CD14-positive monocyte (primary cell): ENCODE measurements around the gene ADGB. TPM values are rescaled to one million over a fixed set of nuclear protein-coding genes. Genes with fewer than 3 reads are reported as not detected.

Experiments used
- DNase-seq, 3 donors: peaks; one replicate each; pipeline ENCODE4 v3.0.0-alpha.2; 2011 to 2022
- H2AFZ ChIP-seq: 2 replicates; pipeline ENCODE4 v1.6.0; 2012; ENCODE audit warnings: mild to moderate bottlenecking, low read depth, low read length, inconsistent platforms; ENCODE audit not compliant: insufficient read depth, poor library complexity, severe bottlenecking
- H3K27ac ChIP-seq, 2 donors: 1 replicate in 1 of 2; 2 replicates in 1 of 2; pipeline ENCODE4 v1.5.1; 2012 to 2013; ENCODE audit warnings: low read length in 2 of 2, control low read depth in 1 of 2, inconsistent platforms in 1 of 2, low read depth in 1 of 2, mild to moderate bottlenecking in 1 of 2
- H3K27me3 ChIP-seq, 2 donors: one replicate each; pipeline versions ENCODE4 v1.6.0 to v1.6.1; 2011 to 2013; ENCODE audit warnings: low read length in 2 of 2; ENCODE audit not compliant: control insufficient read depth in 2 of 2, insufficient read depth in 2 of 2
- H3K36me3 ChIP-seq, 2 donors: replicated peaks in 1 of 2; 1 replicate in 1 of 2; 2 replicates in 1 of 2; pipeline versions ENCODE4 v1.5.1 to v1.6.1; 2012 to 2013; ENCODE audit warnings: low read length in 2 of 2, control low read depth in 1 of 2, inconsistent platforms in 1 of 2, mild to moderate bottlenecking in 1 of 2; ENCODE audit not compliant: insufficient read depth in 2 of 2, control insufficient read depth in 1 of 2
- H3K4me1 ChIP-seq, 2 donors: 1 replicate in 1 of 2; 2 replicates in 1 of 2; pipeline versions ENCODE4 v1.5.1 to v1.6.1; 2012 to 2013; ENCODE audit warnings: low read length in 2 of 2, control low read depth in 1 of 2, inconsistent platforms in 1 of 2, mild to moderate bottlenecking in 1 of 2, moderate library complexity in 1 of 2; ENCODE audit not compliant: insufficient read depth in 2 of 2, control insufficient read depth in 1 of 2
- H3K4me2 ChIP-seq: replicated peaks from 2 replicates; pipeline ENCODE3; 2012; ENCODE audit warnings: low read length, moderate library complexity, mild to moderate bottlenecking; ENCODE audit not compliant: poor library complexity, severe bottlenecking; ENCODE audit errors: extremely low read depth
- H3K4me3 ChIP-seq, 3 experiments: fragments of 200-600 bp in 1 of 3; sonication (generic) in 1 of 3; replicated peaks in 1 of 3; 1 replicate in 2 of 3; 2 replicates in 1 of 3; pipeline ENCODE4 v1.5.1; 2011 to 2013; ENCODE audit warnings: low read length in 3 of 3, mild to moderate bottlenecking in 3 of 3, control low read depth in 2 of 3, low read depth in 2 of 3, inconsistent platforms in 1 of 3, moderate library complexity in 1 of 3
- H3K79me2 ChIP-seq: 2 replicates; pipeline ENCODE4 v1.6.0; 2012; ENCODE audit warnings: mild to moderate bottlenecking, control low read depth, inconsistent platforms, low read length, moderate library complexity; ENCODE audit not compliant: insufficient read depth
- H3K9ac ChIP-seq: 2 replicates; pipeline ENCODE4 v1.6.0; 2017; ENCODE audit warnings: low read length, mild to moderate bottlenecking; ENCODE audit not compliant: insufficient read depth, poor library complexity, severe bottlenecking
- H3K9me3 ChIP-seq, 2 donors: replicated peaks in 1 of 2; 1 replicate in 1 of 2; 2 replicates in 1 of 2; pipeline versions ENCODE4 v1.5.1 to v1.6.1; 2012 to 2013; ENCODE audit warnings: low read length in 2 of 2, control low read depth in 1 of 2; ENCODE audit not compliant: control insufficient read depth in 1 of 2, insufficient read depth in 1 of 2
- H4K20me1 ChIP-seq: 2 replicates; pipeline ENCODE4 v1.6.0; 2012; ENCODE audit warnings: mild to moderate bottlenecking, low read length, control low read depth, moderate library complexity; ENCODE audit not compliant: insufficient read depth
- H3K27ac Mint-ChIP-seq, 7 donors: one replicate each; pipeline ENCODE4 v1.8.0; 2020; ENCODE audit warnings: mild to moderate bottlenecking in 7 of 7, mixed read lengths in 7 of 7, moderate library complexity in 6 of 7, inconsistent platforms in 2 of 7
- H3K27me3 Mint-ChIP-seq, 3 donors: one replicate each; pipeline ENCODE4 v1.8.0; 2021 to 2022; ENCODE audit warnings: low read depth in 3 of 3, mild to moderate bottlenecking in 3 of 3, mixed read lengths in 3 of 3, moderate library complexity in 3 of 3, inconsistent platforms in 1 of 3
- H3K36me3 Mint-ChIP-seq, 2 donors: one replicate each; pipeline ENCODE4 v1.8.0; 2020; ENCODE audit warnings: mixed read lengths in 2 of 2, inconsistent platforms in 1 of 2, mild to moderate bottlenecking in 1 of 2
- H3K4me1 Mint-ChIP-seq: one replicate; pipeline ENCODE4 v1.8.0; 2020; ENCODE audit warnings: mild to moderate bottlenecking, mixed read lengths
- H3K4me3 Mint-ChIP-seq, 2 donors: one replicate each; pipeline ENCODE4 v1.8.0; 2020; ENCODE audit warnings: mild to moderate bottlenecking in 2 of 2, mixed read lengths in 2 of 2, moderate library complexity in 1 of 2
- H3K9me3 Mint-ChIP-seq, 7 donors: one replicate each; pipeline ENCODE4 v1.8.0; 2020 to 2022; ENCODE audit warnings: mixed read lengths in 7 of 7, mild to moderate bottlenecking in 6 of 7, moderate library complexity in 6 of 7, inconsistent platforms in 2 of 7
- whole genome bisulfite sequencing: methylation state at CpG from one replicate; pipeline ENCODE4 v1.1.5; 2013; ENCODE audit warnings: missing lambda C conversion rate; ENCODE audit not compliant: insufficient coverage; 5-methylcytosine and 5-hydroxymethylcytosine counted together
- intact Hi-C, 2 donors: fragments of 100-400 bp; cut with micrococcal nuclease; formaldehyde crosslinking; loops; one replicate each; pipeline versions ENCODE4 v1.15.0 to v1.15.1; 2023
- polyA plus RNA-seq, 3 donors: library from polyadenylated mRNA; depleted of rRNA in 1 of 3; unstranded in 2 of 3; stranded (reverse) in 1 of 3; fragments of 300-500 nt in 2 of 3; fragments of >200 nt in 1 of 3; fragmentation: Illumina TruSeq in 2 of 3; gene quantifications; 1 replicate in 2 of 3; 2 replicates in 1 of 3; pipeline ENCODE4 v1.2.3, GENCODE V29; 2012 to 2021
- TF ChIP-seq, protein P1 (sequence below): fragments of 200-600 bp; IDR thresholded peaks from one replicate; pipeline ENCODE4 v1.8.0; 2022; ENCODE audit warnings: antibody characterized with exemption, mild to moderate bottlenecking

The ADGB gene
- polyA plus RNA-seq, 3 donors, result 0.01 TPM; not detected in 2

DNA sequence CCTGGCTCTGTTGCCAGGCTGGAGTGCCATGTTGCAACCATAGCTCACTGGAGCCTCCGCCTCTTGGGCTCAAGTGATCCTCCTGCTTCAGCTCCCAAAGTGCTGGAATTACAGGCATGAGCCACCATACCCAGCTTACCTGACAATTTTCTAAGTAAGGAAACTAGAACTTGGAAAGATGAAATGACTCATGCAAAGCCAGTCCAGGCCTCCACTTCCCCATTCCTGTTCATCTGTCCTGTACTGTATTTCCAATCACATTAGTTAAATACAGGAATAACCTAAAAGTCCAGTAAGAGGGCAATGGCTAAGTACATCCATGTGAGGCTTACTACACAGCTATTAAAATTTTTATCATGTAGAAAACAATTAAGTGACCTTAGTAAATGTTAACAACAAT, 8.3 kb upstream of the ADGB start:
- intact Hi-C loops, result no loop called here
- no peaks in the 10 kb centered on the region for H3K9me3 Mint-ChIP-seq
- Histone ChIP-seq H3K27me3 (no peaks in the 10 kb centered on the region), H3K4me3 (no peak overlapping the region), H3K4me1 (peaks cover 49 to 63% of the 10 kb centered on the region in 2 donors), H3K27ac (no peak overlapping the region), H3K36me3 (no peaks in the 10 kb centered on the region), H3K79me2 (no peaks in the 10 kb centered on the region), H3K9ac (no peak overlapping the region), H4K20me1 (no peaks in the 10 kb centered on the region), H3K9me3 (no peaks in the 10 kb centered on the region), H3K4me2 (no peak overlapping the region), H2AFZ (no peak overlapping the region)
- no peaks in the 10 kb centered on the region for H3K27me3 Mint-ChIP-seq
- 100% methylated on average over 1 of the region's 1 CpG for WGBS
- peaks cover 40% of the 10 kb centered on the region for H3K4me1 Mint-ChIP-seq
- no peaks in the 10 kb centered on the region for H3K36me3 Mint-ChIP-seq
- H3K27ac Mint-ChIP-seq, result peak overlapping the region in 3 of 7 donors; percentile 30 to 77 (median 42)
- DNase-seq, result peak in 2 of 3 donors; percentile 64 to 65
- no peak overlapping the region for H3K4me3 Mint-ChIP-seq
- TF ChIP-seq, protein P1, sequence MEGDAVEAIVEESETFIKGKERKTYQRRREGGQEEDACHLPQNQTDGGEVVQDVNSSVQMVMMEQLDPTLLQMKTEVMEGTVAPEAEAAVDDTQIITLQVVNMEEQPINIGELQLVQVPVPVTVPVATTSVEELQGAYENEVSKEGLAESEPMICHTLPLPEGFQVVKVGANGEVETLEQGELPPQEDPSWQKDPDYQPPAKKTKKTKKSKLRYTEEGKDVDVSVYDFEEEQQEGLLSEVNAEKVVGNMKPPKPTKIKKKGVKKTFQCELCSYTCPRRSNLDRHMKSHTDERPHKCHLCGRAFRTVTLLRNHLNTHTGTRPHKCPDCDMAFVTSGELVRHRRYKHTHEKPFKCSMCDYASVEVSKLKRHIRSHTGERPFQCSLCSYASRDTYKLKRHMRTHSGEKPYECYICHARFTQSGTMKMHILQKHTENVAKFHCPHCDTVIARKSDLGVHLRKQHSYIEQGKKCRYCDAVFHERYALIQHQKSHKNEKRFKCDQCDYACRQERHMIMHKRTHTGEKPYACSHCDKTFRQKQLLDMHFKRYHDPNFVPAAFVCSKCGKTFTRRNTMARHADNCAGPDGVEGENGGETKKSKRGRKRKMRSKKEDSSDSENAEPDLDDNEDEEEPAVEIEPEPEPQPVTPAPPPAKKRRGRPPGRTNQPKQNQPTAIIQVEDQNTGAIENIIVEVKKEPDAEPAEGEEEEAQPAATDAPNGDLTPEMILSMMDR, result no peak

DNA sequence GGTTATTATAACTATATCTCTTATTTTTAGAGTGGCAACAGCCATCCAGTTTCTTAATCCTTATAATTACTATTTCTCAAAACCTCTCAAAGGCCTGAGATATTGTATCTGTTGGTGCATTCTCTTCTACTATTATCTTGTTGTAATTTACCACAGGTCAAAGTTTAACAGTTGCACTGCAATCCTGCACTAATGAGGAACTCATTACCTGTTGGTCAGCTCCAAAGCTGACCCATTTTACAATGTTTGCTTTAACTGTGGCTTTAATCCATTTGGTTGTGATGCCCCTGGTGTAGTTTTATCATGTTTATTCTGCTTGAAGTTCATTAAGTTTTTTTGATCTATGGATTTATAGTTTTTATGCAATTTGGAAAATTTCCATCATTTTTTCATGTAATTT, 6.3 kb upstream of the ADGB start:
- H3K9ac ChIP-seq, result no peak overlapping the region
- TF ChIP-seq, protein P1, result no peak
- DNase-seq, result no peak
- no peak overlapping the region for H3K4me2 ChIP-seq
- no peak overlapping the region for H3K4me3 Mint-ChIP-seq
- no peak overlapping the region for H3K27ac ChIP-seq
- H3K27me3 Mint-ChIP-seq, result no peaks in the 10 kb centered on the region
- H3K4me1 Mint-ChIP-seq, result peaks cover 57% of the 10 kb centered on the region
- H3K36me3 ChIP-seq, result no peaks in the 10 kb centered on the region
- H3K4me1 ChIP-seq, result peaks cover 58 to 68% of the 10 kb centered on the region in 2 donors
- no peaks in the 10 kb centered on the region for H3K36me3 Mint-ChIP-seq
- no peak overlapping the region for H3K4me3 ChIP-seq
- H3K27me3 ChIP-seq, result no peaks in the 10 kb centered on the region
- H3K79me2 ChIP-seq, result no peaks in the 10 kb centered on the region
- no peaks in the 10 kb centered on the region for H3K9me3 ChIP-seq
- H3K27ac Mint-ChIP-seq, result no peak overlapping the region
- H3K9me3 Mint-ChIP-seq, result no peaks in the 10 kb centered on the region
- no peak overlapping the region for H2AFZ ChIP-seq
- no peaks in the 10 kb centered on the region for H4K20me1 ChIP-seq
- intact Hi-C loops, result no loop called here
